Endothelial cell of umbilical vein (primary cell): Measurements from ENCODE around the gene PPP2CA. TPM values are rescaled to one million over a fixed set of nuclear protein-coding genes. Genes with fewer than 3 reads are reported as not detected.

Experiments used
- BruUV-seq: library from RNA; stranded (reverse); fragments of 400-500 nt; replicated peaks from 2 replicates; lab custom pipeline; 2021; lab: Mats Ljungman, UMichigan
- CTCF ChIA-PET: fragments of 300-600, 350-600 bp; sonication (Branson Sonifier 250); formaldehyde crosslinking; loops from one replicate; lab custom pipeline; 2021; ENCODE audit warnings: antibody characterized with exemption, inconsistent platforms; lab: Charles Lee
- POLR2A ChIA-PET: fragments of 300-600, 350-600 bp; sonication (Branson Sonifier 250); formaldehyde crosslinking; loops from one replicate; lab custom pipeline; 2021; ENCODE audit warnings: antibody characterized with exemption, inconsistent platforms; lab: Charles Lee
- DNase-seq: peaks from one replicate; pipeline ENCODE4 v3.0.0-alpha.2; 2011; ENCODE audit warnings: low read depth, low spot score
- FAIRE-seq: peaks from 2 replicates; lab custom pipeline; 2011; peaks lifted over from hg19 to GRCh38; lab: Jason Lieb, UNC
- H2AFZ ChIP-seq: 2 replicates; pipeline ENCODE4 v1.6.0; 2012; ENCODE audit warnings: low read depth, low read length, control low read depth, inconsistent platforms
- H3K27ac ChIP-seq: 2 replicates; pipeline ENCODE4 v1.5.1; 2011; ENCODE audit warnings: low read depth, mild to moderate bottlenecking, control low read depth, low read length, moderate library complexity; ENCODE audit not compliant: insufficient read depth
- H3K27me3 ChIP-seq, 2 experiments: 2 replicates each; pipeline versions ENCODE4 v1.6.0 to v1.6.1; 2011; ENCODE audit warnings: low read length in 2 of 2, mixed read lengths in 1 of 2; ENCODE audit not compliant: control insufficient read depth in 2 of 2, insufficient read depth in 2 of 2
- H3K36me3 ChIP-seq, 2 experiments: 2 replicates in 1 of 2; 3 replicates in 1 of 2; pipeline ENCODE4 v1.5.1; 2011; ENCODE audit warnings: low read length in 2 of 2, mild to moderate bottlenecking in 1 of 2, moderate library complexity in 1 of 2; ENCODE audit not compliant: control insufficient read depth in 2 of 2, insufficient read depth in 2 of 2; ENCODE audit errors: extremely low read depth in 1 of 2
- H3K4me1 ChIP-seq: 3 replicates; pipeline ENCODE4 v1.5.1; 2011; ENCODE audit warnings: mild to moderate bottlenecking, low read length; ENCODE audit not compliant: control insufficient read depth, insufficient read depth; ENCODE audit errors: extremely low read depth
- H3K4me2 ChIP-seq: 2 replicates; pipeline ENCODE4 v1.6.1; 2011; ENCODE audit warnings: low read length, control low read depth, mixed read lengths; ENCODE audit not compliant: insufficient read depth
- H3K4me3 ChIP-seq, 3 experiments: fragments of 200-600 bp in 1 of 3; sonication (generic), shearing (Covaris generic) in 1 of 3; replicated peaks in 1 of 3; 2 replicates each; pipeline ENCODE4 v1.5.1; 2011 to 2016; ENCODE audit warnings: control low read depth in 3 of 3, low read length in 3 of 3, mild to moderate bottlenecking in 2 of 3, inconsistent platforms in 1 of 3, low read depth in 1 of 3, moderate library complexity in 1 of 3; ENCODE audit not compliant: insufficient read depth in 1 of 3
- H3K79me2 ChIP-seq: 2 replicates; pipeline ENCODE4 v1.6.0; 2012; ENCODE audit warnings: low read length, inconsistent platforms; ENCODE audit not compliant: control insufficient read depth, insufficient read depth
- H3K9ac ChIP-seq: replicated peaks from 2 replicates; pipeline ENCODE3; 2011; ENCODE audit warnings: low read length, control low read depth; ENCODE audit not compliant: insufficient read depth; ENCODE audit errors: extremely low read depth
- H3K9me1 ChIP-seq: replicated peaks from 3 replicates; pipeline ENCODE4 v1.6.0; 2011; ENCODE audit warnings: mild to moderate bottlenecking, low read length; ENCODE audit not compliant: control insufficient read depth, insufficient read depth; ENCODE audit errors: extremely low read depth
- H3K9me3 ChIP-seq: replicated peaks from 2 replicates; pipeline ENCODE4 v1.5.1; 2012; ENCODE audit warnings: low read length, inconsistent platforms; ENCODE audit not compliant: control insufficient read depth, insufficient read depth
- H4K20me1 ChIP-seq: replicated peaks from 2 replicates; pipeline ENCODE3; 2011; ENCODE audit warnings: mild to moderate bottlenecking, low read length; ENCODE audit not compliant: control insufficient read depth, insufficient read depth; ENCODE audit errors: extremely low read depth
- CTCF ChIP-seq, 2 donors: IDR thresholded peaks; 1 replicate in 1 of 2; 2 replicates in 1 of 2; pipeline ENCODE4 v1.5.1; 2011; ENCODE audit warnings: low read length in 2 of 2, mild to moderate bottlenecking in 2 of 2, moderate library complexity in 2 of 2, control low read depth in 1 of 2, inconsistent platforms in 1 of 2, low read depth in 1 of 2; ENCODE audit not compliant: insufficient read depth in 1 of 2; ENCODE audit errors: extremely low read depth in 1 of 2
- EZH2 ChIP-seq: IDR thresholded peaks from 2 replicates; pipeline ENCODE4 v1.6.1; 2012; ENCODE audit warnings: borderline replicate concordance, low read depth, mild to moderate bottlenecking, moderate library complexity, low read length, inconsistent platforms; ENCODE audit not compliant: severe bottlenecking
- FOS ChIP-seq: IDR thresholded peaks from 2 replicates; pipeline ENCODE4 v1.6.1; 2011; ENCODE audit warnings: mild to moderate bottlenecking, low read length, moderate library complexity, borderline replicate concordance; ENCODE audit not compliant: insufficient read depth
- GATA2 ChIP-seq: IDR thresholded peaks from 2 replicates; pipeline ENCODE4 v1.7.0; 2011; ENCODE audit warnings: low read depth, mild to moderate bottlenecking, moderate library complexity, mixed read lengths, low read length; ENCODE audit not compliant: insufficient read length, insufficient read depth
- JUN ChIP-seq: IDR thresholded peaks from 2 replicates; pipeline ENCODE4 v1.6.1; 2011; ENCODE audit warnings: borderline replicate concordance, low read depth; ENCODE audit not compliant: insufficient read length, insufficient read depth
- MAX ChIP-seq: IDR thresholded peaks from 2 replicates; pipeline ENCODE4 v1.6.1; 2011; ENCODE audit not compliant: insufficient read depth, insufficient read length
- MYC ChIP-seq: IDR thresholded peaks from one replicate; pipeline ENCODE4 v1.6.1; 2011; ENCODE audit warnings: mild to moderate bottlenecking, low read depth, low read length
- POLR2A ChIP-seq: IDR thresholded peaks from 2 replicates; pipeline ENCODE4 v1.6.1; 2012; ENCODE audit warnings: low read depth, mild to moderate bottlenecking, control low read depth, low read length
- POLR2AphosphoS5 ChIP-seq: IDR thresholded peaks from 2 replicates; pipeline ENCODE4 v1.6.1; 2012; ENCODE audit warnings: low read depth, mild to moderate bottlenecking, control low read depth, low read length, moderate library complexity; ENCODE audit not compliant: insufficient read depth
- dilution Hi-C: fragments of 300-500 bp; cut with MboI; formaldehyde crosslinking; loops from one replicate; pipeline ENCODE4 v1.15.0; 2019; ENCODE audit warnings: low sequenced_read_pairs; ENCODE audit not compliant: extremely low pct_ligation_motif_present
- intact Hi-C: fragments of 100-400 bp; cut with micrococcal nuclease; formaldehyde crosslinking; loops from one replicate; pipeline ENCODE4 v1.10.0; 2022
- polyA plus RNA-seq, 4 experiments: library from polyadenylated mRNA; depleted of rRNA in 3 of 4; stranded (reverse) in 3 of 4; unstranded in 1 of 4; fragments of >200 nt; gene quantifications; 2 replicates each; pipeline versions ENCODE4 v1.2.1 to v1.2.3, GENCODE V29; 2011 to 2012; ENCODE audit warnings: missing spikeins in 1 of 4
- total RNA-seq: library from RNA; stranded (reverse); gene quantifications from 2 replicates; pipeline ENCODE4 v1.2.3, GENCODE V29; 2021

The PPP2CA gene
- total and polyA plus RNA-seq, 2 donors (not counting 3 experiments of a cell fraction or from before 2014, with no cell fraction given): 107 to 183 TPM

- no peak overlapping the region for H3K9ac ChIP-seq
- H3K79me2 ChIP-seq: peaks cover 37% of the 10 kb centered on the region
- ChIA-PET POLR2A (interaction anchor here (1.4 kb wide), 1 partner anchor 10 kb away, joined by 4 read pairs; no protein-coding TSS in a partner anchor), CTCF (interaction anchor here (2.2 to 2.8 kb wide), 2 partner anchors 111 to 138 kb away, joined by 6 to 9 read pairs; no protein-coding TSS in a partner anchor)
- intact Hi-C loops (loop anchor here (5.0 kb wide), 1 partner anchor 404 kb away; no protein-coding TSS in a partner anchor), dilution Hi-C loops (no loop called here)
- no peak overlapping the region for H3K4me2 ChIP-seq
- no peak for FAIRE-seq
- H3K27ac ChIP-seq: no peak overlapping the region
- peaks cover 0 to 3% of the 10 kb centered on the region in 2 experiments for H3K36me3 ChIP-seq
- H3K4me1 ChIP-seq: peaks cover 18% of the 10 kb centered on the region
- BruUV-seq: no TSS peak
- no peaks in the 10 kb centered on the region for H3K9me3 ChIP-seq
- TF ChIP-seq MAX (no peak), GATA2 (no peak), EZH2 (no peak), JUN (no peak), POLR2A (no peak)
- H2AFZ ChIP-seq: no peak overlapping the region
- no peak overlapping the region for H3K4me3 ChIP-seq
- H3K27me3 ChIP-seq: no peaks in the 10 kb centered on the region
- no peak for DNase-seq
- H4K20me1 ChIP-seq: peaks cover 13% of the 10 kb centered on the region
- no peaks in the 10 kb centered on the region for H3K9me1 ChIP-seq
These were observed 47.8 kb downstream of the PPP2CA start for GRCh38 chr5:134178096-134178419.

GRCh38 chr5:134177369-134178095 is 48.3 kb downstream of the PPP2CA start:
- Histone ChIP-seq H3K79me2 (peaks cover 41% of the 10 kb centered on the region), H3K4me1 (peaks cover 18% of the 10 kb centered on the region), H2AFZ (peak overlapping the region; percentile 79), H3K36me3 (peaks cover 0 to 4% of the 10 kb centered on the region in 2 experiments), H3K9ac (peak overlapping the region; percentile 93), H3K9me1 (no peaks in the 10 kb centered on the region), H3K4me3 (peak overlapping the region; percentile 91 to 99 (median 98)), H3K4me2 (peak overlapping the region; percentile 72), H3K27ac (peak overlapping the region; percentile 85), H4K20me1 (peaks cover 13% of the 10 kb centered on the region), H3K9me3 (no peaks in the 10 kb centered on the region), H3K27me3 (no peaks in the 10 kb centered on the region)
- dilution Hi-C loops (no loop called here), intact Hi-C loops (loop anchor here (1.0 to 5.0 kb wide), 5 partner anchors 49 to 561 kb away; partner anchors contain the start of genes CAMLG, PPP2CA and UBE2B)
- FAIRE-seq (peak; percentile 63), DNase-seq (no peak)
- no peak for TF ChIP-seq CTCF (IDR thresholded peaks at IDR 0.05; ENCODE audit: extremely low read depth in 1 of 2, insufficient read depth in 1 of 2, low read depth in 1 of 2, low read length in 2 of 2)
- TF ChIP-seq FOS: no peak
- no peak for TF ChIP-seq MAX
- no peak for TF ChIP-seq POLR2AphosphoS5
- TF ChIP-seq MYC: no peak
- TF ChIP-seq POLR2A: no peak
- TF ChIP-seq JUN: no peak
- no peak for TF ChIP-seq GATA2
- TF ChIP-seq EZH2: no peak
- TSS peak; percentile 89 for BruUV-seq
- POLR2A ChIA-PET: interaction anchor here (0.6 to 2.2 kb wide), 9 partner anchors 10 to 112 kb away, joined by 3 to 15 read pairs (median 5); partner anchors contain the start of gene PPP2CA
- CTCF ChIA-PET: interaction anchor here (1.1 to 2.8 kb wide), 4 partner anchors 33 to 410 kb away, joined by 3 to 9 read pairs (median 5); no protein-coding TSS in a partner anchor
